Activated B cell treated with CpG ODN at 0.5 μM for 24 hours (primary cell): ENCODE measurements around the gene USB1. TPM values are rescaled to one million over a fixed set of nuclear protein-coding genes. Genes with fewer than 3 reads are reported as not detected.

Experiments
- ATAC-seq: fragments of 200-7000 bp; cut with Tn5 transposase; one replicate; pipeline ENCODE4 v1.10.0; 2021; ENCODE audit warnings: low read depth, mild to moderate bottlenecking, moderate library complexity
- CTCF ChIA-PET: fragments of 350-600 bp; sonication (Branson Sonifier 250); formaldehyde crosslinking; loops from one replicate; lab custom pipeline; 2021; ENCODE audit warnings: antibody characterized with exemption; lab: Charles Lee
- POLR2A ChIA-PET: fragments of 350-600 bp; sonication (Branson Sonifier 250); formaldehyde crosslinking; loops from one replicate; lab custom pipeline; 2021; ENCODE audit warnings: antibody characterized with exemption; lab: Charles Lee
- DNase-seq: peaks from one replicate; pipeline ENCODE4 v3.0.0; 2022
- H3K27ac Mint-ChIP-seq: one replicate; pipeline ENCODE4 v1.8.0; 2020; ENCODE audit warnings: mixed read lengths
- H3K27me3 Mint-ChIP-seq: one replicate; pipeline ENCODE4 v1.8.0; 2021; ENCODE audit warnings: mixed read lengths
- H3K36me3 Mint-ChIP-seq: one replicate; pipeline ENCODE4 v1.8.0; 2021; ENCODE audit warnings: low read depth, mixed read lengths
- H3K4me1 Mint-ChIP-seq: one replicate; pipeline ENCODE4 v1.8.0; 2021; ENCODE audit warnings: mixed read lengths
- H3K4me3 Mint-ChIP-seq: one replicate; pipeline ENCODE4 v1.8.0; 2020; ENCODE audit warnings: mild to moderate bottlenecking, mixed read lengths
- H3K9me3 Mint-ChIP-seq: one replicate; pipeline ENCODE4 v1.8.0; 2020; ENCODE audit warnings: mixed read lengths
- CTCF ChIP-seq: fragments of 200-600 bp; IDR thresholded peaks from one replicate; pipeline ENCODE4 v1.8.0; 2022; ENCODE audit warnings: antibody characterized with exemption, mild to moderate bottlenecking
- intact Hi-C: fragments of 100-400 bp; cut with micrococcal nuclease; formaldehyde crosslinking; loops from one replicate; pipeline ENCODE4 v1.15.1; 2024
- total RNA-seq: library from RNA; stranded (reverse); gene quantifications from 2 replicates; pipeline ENCODE4 v1.2.3, GENCODE V29; 2022

The USB1 gene
- total RNA-seq, 1 donor from 2014 or later = 40.7 TPM

GRCh38 chr16:57956270-57956808, 44.9 kb upstream of the USB1 start:
- Mint-ChIP-seq H3K27ac (no peak overlapping the region), H3K27me3 (peaks cover 8% of the 10 kb centered on the region), H3K4me1 (no peaks in the 10 kb centered on the region), H3K4me3 (no peak overlapping the region), H3K36me3 (no peaks in the 10 kb centered on the region), H3K9me3 (no peaks in the 10 kb centered on the region)
- intact Hi-C loops = no loop called here
- ATAC-seq (no peak), DNase-seq (no peak)
- no peak for TF ChIP-seq CTCF
- POLR2A ChIA-PET = interaction anchor here (0.5 kb wide), 1 partner anchor 216 kb away, joined by 3 read pairs; no protein-coding TSS in a partner anchor
- CTCF ChIA-PET = no interaction called here

GRCh38 chr16:57956924-57957672, 44.1 kb upstream of the USB1 start:
- TF ChIP-seq CTCF = no peak
- POLR2A ChIA-PET = interaction anchor here (0.5 kb wide), 1 partner anchor 215 kb away, joined by 3 read pairs; no protein-coding TSS in a partner anchor
- ATAC-seq = no peak
- Mint-ChIP-seq H3K27ac (no peak overlapping the region), H3K9me3 (no peaks in the 10 kb centered on the region), H3K36me3 (no peaks in the 10 kb centered on the region), H3K27me3 (peaks cover 9% of the 10 kb centered on the region), H3K4me1 (no peaks in the 10 kb centered on the region), H3K4me3 (no peak overlapping the region)
- intact Hi-C loops = no loop called here
- CTCF ChIA-PET = no interaction called here
- DNase-seq = no peak

- no peak overlapping the region for H3K27ac Mint-ChIP-seq
- ChIA-PET POLR2A (no interaction called here), CTCF (no interaction called here)
- H3K36me3 Mint-ChIP-seq = no peaks in the 10 kb centered on the region
- intact Hi-C loops = no loop called here
- no peak for TF ChIP-seq CTCF
- ATAC-seq = no peak
- H3K4me1 Mint-ChIP-seq = no peaks in the 10 kb centered on the region
- H3K4me3 Mint-ChIP-seq = no peak overlapping the region
- no peak for DNase-seq
- H3K9me3 Mint-ChIP-seq = no peaks in the 10 kb centered on the region
- peaks cover 9% of the 10 kb centered on the region for H3K27me3 Mint-ChIP-seq
These were observed 43.4 kb upstream of the USB1 start for GRCh38 chr16:57957673-57958392.

- Mint-ChIP-seq H3K9me3 (no peaks in the 10 kb centered on the region), H3K36me3 (no peaks in the 10 kb centered on the region), H3K4me1 (no peaks in the 10 kb centered on the region), H3K4me3 (no peak overlapping the region), H3K27ac (no peak overlapping the region), H3K27me3 (peaks cover 9% of the 10 kb centered on the region)
- DNase-seq (no peak), ATAC-seq (no peak)
- no peak for TF ChIP-seq CTCF
- ChIA-PET CTCF (no interaction called here), POLR2A (interaction anchor here (0.6 kb wide), 1 partner anchor 72 kb away, joined by 3 read pairs; no protein-coding TSS in a partner anchor)
- intact Hi-C loops = no loop called here
These were observed 42.7 kb upstream of the USB1 start for GRCh38 chr16:57958544-57958943.

GRCh38 chr16:57959121-57959520, 42.1 kb upstream of the USB1 start:
- ChIA-PET POLR2A (no interaction called here), CTCF (no interaction called here)
- Mint-ChIP-seq H3K9me3 (no peaks in the 10 kb centered on the region), H3K36me3 (no peaks in the 10 kb centered on the region), H3K4me1 (no peaks in the 10 kb centered on the region), H3K4me3 (no peak overlapping the region), H3K27me3 (peaks cover 9% of the 10 kb centered on the region), H3K27ac (no peak overlapping the region)
- DNase-seq (no peak), ATAC-seq (no peak)
- TF ChIP-seq CTCF = no peak
- intact Hi-C loops = no loop called here
